CD14-positive monocyte (primary cell): Measurements from ENCODE around the gene KCNMB4. TPM values are rescaled to one million over a fixed set of nuclear protein-coding genes. Genes with fewer than 3 reads are reported as not detected.

Source experiments
- DNase-seq, 3 donors: peaks; one replicate each; pipeline ENCODE4 v3.0.0-alpha.2; 2011 to 2022
- H2AFZ ChIP-seq: 2 replicates; pipeline ENCODE4 v1.6.0; 2012; ENCODE audit warnings: mild to moderate bottlenecking, low read depth, low read length, inconsistent platforms; ENCODE audit not compliant: insufficient read depth, poor library complexity, severe bottlenecking
- H3K27ac ChIP-seq, 2 donors: 1 replicate in 1 of 2; 2 replicates in 1 of 2; pipeline ENCODE4 v1.5.1; 2012 to 2013; ENCODE audit warnings: low read length in 2 of 2, control low read depth in 1 of 2, inconsistent platforms in 1 of 2, low read depth in 1 of 2, mild to moderate bottlenecking in 1 of 2
- H3K27me3 ChIP-seq, 2 donors: one replicate each; pipeline versions ENCODE4 v1.6.0 to v1.6.1; 2011 to 2013; ENCODE audit warnings: low read length in 2 of 2; ENCODE audit not compliant: control insufficient read depth in 2 of 2, insufficient read depth in 2 of 2
- H3K36me3 ChIP-seq, 2 donors: replicated peaks in 1 of 2; 1 replicate in 1 of 2; 2 replicates in 1 of 2; pipeline versions ENCODE4 v1.5.1 to v1.6.1; 2012 to 2013; ENCODE audit warnings: low read length in 2 of 2, control low read depth in 1 of 2, inconsistent platforms in 1 of 2, mild to moderate bottlenecking in 1 of 2; ENCODE audit not compliant: insufficient read depth in 2 of 2, control insufficient read depth in 1 of 2
- H3K4me1 ChIP-seq, 2 donors: 1 replicate in 1 of 2; 2 replicates in 1 of 2; pipeline versions ENCODE4 v1.5.1 to v1.6.1; 2012 to 2013; ENCODE audit warnings: low read length in 2 of 2, control low read depth in 1 of 2, inconsistent platforms in 1 of 2, mild to moderate bottlenecking in 1 of 2, moderate library complexity in 1 of 2; ENCODE audit not compliant: insufficient read depth in 2 of 2, control insufficient read depth in 1 of 2
- H3K4me2 ChIP-seq: replicated peaks from 2 replicates; pipeline ENCODE3; 2012; ENCODE audit warnings: low read length, moderate library complexity, mild to moderate bottlenecking; ENCODE audit not compliant: poor library complexity, severe bottlenecking; ENCODE audit errors: extremely low read depth
- H3K4me3 ChIP-seq, 3 experiments: fragments of 200-600 bp in 1 of 3; sonication (generic) in 1 of 3; replicated peaks in 1 of 3; 1 replicate in 2 of 3; 2 replicates in 1 of 3; pipeline ENCODE4 v1.5.1; 2011 to 2013; ENCODE audit warnings: low read length in 3 of 3, mild to moderate bottlenecking in 3 of 3, control low read depth in 2 of 3, low read depth in 2 of 3, inconsistent platforms in 1 of 3, moderate library complexity in 1 of 3
- H3K79me2 ChIP-seq: 2 replicates; pipeline ENCODE4 v1.6.0; 2012; ENCODE audit warnings: mild to moderate bottlenecking, control low read depth, inconsistent platforms, low read length, moderate library complexity; ENCODE audit not compliant: insufficient read depth
- H3K9ac ChIP-seq: 2 replicates; pipeline ENCODE4 v1.6.0; 2017; ENCODE audit warnings: low read length, mild to moderate bottlenecking; ENCODE audit not compliant: insufficient read depth, poor library complexity, severe bottlenecking
- H3K9me3 ChIP-seq, 2 donors: replicated peaks in 1 of 2; 1 replicate in 1 of 2; 2 replicates in 1 of 2; pipeline versions ENCODE4 v1.5.1 to v1.6.1; 2012 to 2013; ENCODE audit warnings: low read length in 2 of 2, control low read depth in 1 of 2; ENCODE audit not compliant: control insufficient read depth in 1 of 2, insufficient read depth in 1 of 2
- H4K20me1 ChIP-seq: 2 replicates; pipeline ENCODE4 v1.6.0; 2012; ENCODE audit warnings: mild to moderate bottlenecking, low read length, control low read depth, moderate library complexity; ENCODE audit not compliant: insufficient read depth
- H3K27ac Mint-ChIP-seq, 7 donors: one replicate each; pipeline ENCODE4 v1.8.0; 2020; ENCODE audit warnings: mild to moderate bottlenecking in 7 of 7, mixed read lengths in 7 of 7, moderate library complexity in 6 of 7, inconsistent platforms in 2 of 7
- H3K27me3 Mint-ChIP-seq, 3 donors: one replicate each; pipeline ENCODE4 v1.8.0; 2021 to 2022; ENCODE audit warnings: low read depth in 3 of 3, mild to moderate bottlenecking in 3 of 3, mixed read lengths in 3 of 3, moderate library complexity in 3 of 3, inconsistent platforms in 1 of 3
- H3K36me3 Mint-ChIP-seq, 2 donors: one replicate each; pipeline ENCODE4 v1.8.0; 2020; ENCODE audit warnings: mixed read lengths in 2 of 2, inconsistent platforms in 1 of 2, mild to moderate bottlenecking in 1 of 2
- H3K4me1 Mint-ChIP-seq: one replicate; pipeline ENCODE4 v1.8.0; 2020; ENCODE audit warnings: mild to moderate bottlenecking, mixed read lengths
- H3K4me3 Mint-ChIP-seq, 2 donors: one replicate each; pipeline ENCODE4 v1.8.0; 2020; ENCODE audit warnings: mild to moderate bottlenecking in 2 of 2, mixed read lengths in 2 of 2, moderate library complexity in 1 of 2
- H3K9me3 Mint-ChIP-seq, 7 donors: one replicate each; pipeline ENCODE4 v1.8.0; 2020 to 2022; ENCODE audit warnings: mixed read lengths in 7 of 7, mild to moderate bottlenecking in 6 of 7, moderate library complexity in 6 of 7, inconsistent platforms in 2 of 7
- WGBS: methylation state at CpG from one replicate; pipeline ENCODE4 v1.1.5; 2013; ENCODE audit warnings: missing lambda C conversion rate; ENCODE audit not compliant: insufficient coverage; 5-methylcytosine and 5-hydroxymethylcytosine counted together
- intact Hi-C, 2 donors: fragments of 100-400 bp; cut with micrococcal nuclease; formaldehyde crosslinking; loops; one replicate each; pipeline versions ENCODE4 v1.15.0 to v1.15.1; 2023
- polyA plus RNA-seq, 3 donors: library from polyadenylated mRNA; depleted of rRNA in 1 of 3; unstranded in 2 of 3; stranded (reverse) in 1 of 3; fragments of 300-500 nt in 2 of 3; fragments of >200 nt in 1 of 3; fragmentation: Illumina TruSeq in 2 of 3; gene quantifications; 1 replicate in 2 of 3; 2 replicates in 1 of 3; pipeline ENCODE4 v1.2.3, GENCODE V29; 2012 to 2021
- TF ChIP-seq, protein P1 (sequence below): fragments of 200-600 bp; IDR thresholded peaks from one replicate; pipeline ENCODE4 v1.8.0; 2022; ENCODE audit warnings: antibody characterized with exemption, mild to moderate bottlenecking

KCNMB4 gene
- polyA plus RNA-seq, 3 donors, result 0.23 to 0.83 (median 0.41) TPM

DNA sequence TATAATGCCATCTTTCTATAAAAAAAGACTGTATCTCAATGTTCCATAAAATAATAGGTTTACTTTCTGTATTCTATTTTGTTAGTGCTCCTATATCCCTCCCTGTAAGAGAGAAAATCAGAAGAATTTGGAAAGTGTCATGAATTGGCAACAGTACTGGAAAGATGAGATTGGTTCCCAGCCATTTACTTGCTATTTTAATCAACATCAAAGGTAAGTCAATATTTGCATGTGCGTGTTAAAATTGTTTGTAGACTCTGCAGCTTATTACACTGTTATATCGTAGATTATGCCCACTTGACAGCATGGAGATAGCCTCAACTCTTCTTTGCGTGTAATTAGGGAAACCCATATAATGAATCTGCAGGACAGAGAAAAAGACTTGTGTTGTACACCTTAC, 34.0 kb downstream of the KCNMB4 start:
- H3K36me3 Mint-ChIP-seq, result peaks cover 0 to 6% of the 10 kb centered on the region in 2 donors
- H3K27ac Mint-ChIP-seq, result no peak overlapping the region

DNA sequence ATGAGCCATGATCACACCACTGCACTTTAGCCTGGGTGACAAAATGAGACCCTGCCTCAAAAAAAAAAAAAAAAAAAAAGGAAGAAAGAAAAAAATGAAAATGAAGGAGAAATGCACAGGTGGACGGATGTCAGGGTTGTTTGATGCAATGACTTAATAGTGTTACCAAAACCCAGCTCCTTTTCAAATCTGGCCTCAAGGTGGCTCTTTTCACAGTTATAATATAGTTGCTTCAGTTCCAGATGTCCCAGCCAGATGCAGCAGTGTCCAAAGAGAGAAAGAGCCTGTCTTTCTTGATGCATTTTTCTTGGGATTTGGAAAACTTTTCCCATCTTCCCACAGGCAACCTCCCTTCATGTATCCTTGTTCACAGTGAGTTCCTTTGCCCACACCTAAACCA, 36.5 kb downstream of the KCNMB4 start:
- H3K27ac Mint-ChIP-seq, result peak overlapping the region in 1 of 7 donors; percentile 35
- no peaks in the 10 kb centered on the region for H3K9me3 ChIP-seq
- peaks cover 0 to 6% of the 10 kb centered on the region in 2 donors for H3K36me3 Mint-ChIP-seq
- H3K4me3 Mint-ChIP-seq, result no peak overlapping the region
- H3K27ac ChIP-seq, result no peak overlapping the region
- intact Hi-C loops, result no loop called here
- no peaks in the 10 kb centered on the region for H3K79me2 ChIP-seq
- no peak overlapping the region for H2AFZ ChIP-seq
- peaks cover 0 to 8% (median 2%) of the 10 kb centered on the region in 7 donors for H3K9me3 Mint-ChIP-seq
- H3K4me1 Mint-ChIP-seq, result no peaks in the 10 kb centered on the region
- TF ChIP-seq, protein P1, sequence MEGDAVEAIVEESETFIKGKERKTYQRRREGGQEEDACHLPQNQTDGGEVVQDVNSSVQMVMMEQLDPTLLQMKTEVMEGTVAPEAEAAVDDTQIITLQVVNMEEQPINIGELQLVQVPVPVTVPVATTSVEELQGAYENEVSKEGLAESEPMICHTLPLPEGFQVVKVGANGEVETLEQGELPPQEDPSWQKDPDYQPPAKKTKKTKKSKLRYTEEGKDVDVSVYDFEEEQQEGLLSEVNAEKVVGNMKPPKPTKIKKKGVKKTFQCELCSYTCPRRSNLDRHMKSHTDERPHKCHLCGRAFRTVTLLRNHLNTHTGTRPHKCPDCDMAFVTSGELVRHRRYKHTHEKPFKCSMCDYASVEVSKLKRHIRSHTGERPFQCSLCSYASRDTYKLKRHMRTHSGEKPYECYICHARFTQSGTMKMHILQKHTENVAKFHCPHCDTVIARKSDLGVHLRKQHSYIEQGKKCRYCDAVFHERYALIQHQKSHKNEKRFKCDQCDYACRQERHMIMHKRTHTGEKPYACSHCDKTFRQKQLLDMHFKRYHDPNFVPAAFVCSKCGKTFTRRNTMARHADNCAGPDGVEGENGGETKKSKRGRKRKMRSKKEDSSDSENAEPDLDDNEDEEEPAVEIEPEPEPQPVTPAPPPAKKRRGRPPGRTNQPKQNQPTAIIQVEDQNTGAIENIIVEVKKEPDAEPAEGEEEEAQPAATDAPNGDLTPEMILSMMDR, result no peak
- H3K9ac ChIP-seq, result no peak overlapping the region
- no peaks in the 10 kb centered on the region for H4K20me1 ChIP-seq
- H3K36me3 ChIP-seq, result no peaks in the 10 kb centered on the region
- no peaks in the 10 kb centered on the region for H3K27me3 Mint-ChIP-seq
- H3K4me3 ChIP-seq, result no peak overlapping the region
- no peaks in the 10 kb centered on the region for H3K4me1 ChIP-seq
- H3K27me3 ChIP-seq, result no peaks in the 10 kb centered on the region
- no peak for DNase-seq
- H3K4me2 ChIP-seq, result no peak overlapping the region
- no CpG with 5 or more reads among the region's 1 CpG for WGBS

More for the DNA sequence above, 34.0 kb downstream of the KCNMB4 start:
- TF ChIP-seq, protein P1, result no peak
- Histone ChIP-seq H3K4me2 (no peak overlapping the region), H3K4me3 (no peak overlapping the region), H3K9ac (no peak overlapping the region), H3K27ac (no peak overlapping the region), H3K4me1 (no peaks in the 10 kb centered on the region), H2AFZ (no peak overlapping the region), H3K9me3 (no peaks in the 10 kb centered on the region), H3K79me2 (no peaks in the 10 kb centered on the region), H3K27me3 (no peaks in the 10 kb centered on the region), H3K36me3 (no peaks in the 10 kb centered on the region), H4K20me1 (no peaks in the 10 kb centered on the region)
- WGBS, result no CpG with 5 or more reads among the region's 3 CpGs
- Mint-ChIP-seq H3K4me1 (no peaks in the 10 kb centered on the region), H3K27me3 (no peaks in the 10 kb centered on the region), H3K4me3 (no peak overlapping the region), H3K9me3 (peaks cover 0 to 10% (median 2%) of the 10 kb centered on the region in 7 donors)
- DNase-seq, result no peak
- intact Hi-C loops, result no loop called here
